Activated CD4-positive, alpha-beta T cell treated with anti-CD3 and anti-CD28 coated beads, Interleukin-2, Interleukin-6, amounts not matched to agents 100 ng/mL and 50 ng/mL, durations not matched to agents 16 hours and 8 hours (primary cell): ENCODE results near the gene DZIP1.
A peak's percentile ranks its signal among the peaks of the same experiment; 100 is the strongest.

Experiments used
- DNase-seq: peaks from one replicate; pipeline ENCODE4 v3.0.0-alpha.2; 2020

Gene DZIP1

GRCh38 chr13:95643571-95643935, 953 bp downstream of the DZIP1 start:
- DNase-seq = no peak

- DNase-seq = no peak
Measured at GRCh38 chr13:95642999-95643398, 1.5 kb downstream of the DZIP1 start.

GRCh38 chr13:95642028-95642621, 2.4 kb downstream of the DZIP1 start:
- peak; percentile 4 for DNase-seq

- DNase-seq = no peak
Measured at GRCh38 chr13:95641291-95642027, 3.0 kb downstream of the DZIP1 start.

- DNase-seq = peak; percentile 31
Measured at GRCh38 chr13:95636853-95637252, 7.7 kb downstream of the DZIP1 start.

- no peak for DNase-seq
Measured at GRCh38 chr13:95630593-95630992, 13.9 kb downstream of the DZIP1 start.

GRCh38 chr13:95629071-95629470, 15.4 kb downstream of the DZIP1 start:
- no peak for DNase-seq

- no peak for DNase-seq
Measured at GRCh38 chr13:95628488-95628887, 16.0 kb downstream of the DZIP1 start.

GRCh38 chr13:95627590-95627989, 16.9 kb downstream of the DZIP1 start:
- DNase-seq = no peak

GRCh38 chr13:95626768-95627167, 17.7 kb downstream of the DZIP1 start:
- DNase-seq = no peak

- DNase-seq = peak; percentile 42
Measured at GRCh38 chr13:95624020-95624419, 20.5 kb downstream of the DZIP1 start.

- DNase-seq = no peak
Measured at GRCh38 chr13:95623141-95623540, 21.4 kb downstream of the DZIP1 start.

GRCh38 chr13:95620825-95621498, 23.5 kb downstream of the DZIP1 start:
- DNase-seq = no peak

GRCh38 chr13:95620030-95620824, 24.3 kb downstream of the DZIP1 start:
- DNase-seq = no peak

- no peak for DNase-seq
Measured at GRCh38 chr13:95615539-95615938, 29.0 kb downstream of the DZIP1 start.

- no peak for DNase-seq
Measured at GRCh38 chr13:95614641-95615245, 29.8 kb downstream of the DZIP1 start.

- no peak for DNase-seq
Measured at GRCh38 chr13:95608640-95609323, 35.7 kb downstream of the DZIP1 start.

- DNase-seq = no peak
Measured at GRCh38 chr13:95607366-95607765, 37.1 kb downstream of the DZIP1 start.

- no peak for DNase-seq
Measured at GRCh38 chr13:95605448-95606125, 38.9 kb downstream of the DZIP1 start.

- no peak for DNase-seq
Measured at GRCh38 chr13:95604556-95604915, 40.0 kb downstream of the DZIP1 start.

- no peak for DNase-seq
Measured at GRCh38 chr13:95603887-95604555, 40.5 kb downstream of the DZIP1 start.
